Uterus (tissue), 4 donors: ENCODE results near the gene FXYD6. TPM values are rescaled to one million over a fixed set of nuclear protein-coding genes. Genes with fewer than 3 reads are reported as not detected.

Source experiments
- DNase-seq, 2 donors: peaks; one replicate each; pipeline ENCODE4 v3.0.0-alpha.2; 2019 to 2020
- H3K27ac ChIP-seq, 2 donors: fragments of 200-600 bp; sonication (generic); 1 replicate in 1 of 2; 2 replicates in 1 of 2; pipeline ENCODE4 v1.5.1; 2016 to 2018
- H3K27me3 ChIP-seq, 2 donors: fragments of 200-600 bp; sonication (generic); one replicate each; pipeline ENCODE4 v1.5.1; 2018 to 2019; ENCODE audit warnings: control low read depth in 1 of 2
- H3K36me3 ChIP-seq, 2 donors: fragments of 200-600 bp; sonication (generic); one replicate each; pipeline ENCODE4 v1.5.1; 2019; ENCODE audit warnings: control low read depth in 1 of 2
- H3K4me1 ChIP-seq, 2 donors: fragments of 200-600 bp; sonication (generic); one replicate each; pipeline ENCODE4 v1.5.1; 2018 to 2019; ENCODE audit warnings: control low read depth in 1 of 2
- H3K4me3 ChIP-seq, 2 donors: fragments of 200-600 bp; sonication (generic); 1 replicate in 1 of 2; 2 replicates in 1 of 2; pipeline ENCODE4 v1.5.1; 2018 to 2019; ENCODE audit warnings: mild to moderate bottlenecking in 1 of 2
- H3K9me3 ChIP-seq, 2 donors: fragments of 200-600 bp; sonication (generic); one replicate each; pipeline ENCODE4 v1.5.1; 2019; ENCODE audit warnings: control low read depth in 1 of 2
- POLR2A ChIP-seq, 2 donors: fragments of 450-650 bp; IDR thresholded peaks; one replicate each; pipeline ENCODE4 v1.6.1; 2016; ENCODE audit warnings: antibody characterized with exemption in 2 of 2, mild to moderate bottlenecking in 1 of 2, moderate library complexity in 1 of 2
- intact Hi-C: fragments of 100-400 bp; cut with DNase I; formaldehyde crosslinking; loops from one replicate; pipeline ENCODE4 v1.15.1; 2023; ENCODE audit warnings: low total_unique reads
- total RNA-seq, 4 donors: library from RNA; depleted of rRNA in 3 of 4; stranded (reverse); fragments of >200 nt in 3 of 4; gene quantifications; one replicate each; pipeline versions ENCODE4 v1.1.0 to v1.2.4, GENCODE V29; 2014 to 2023
- TF ChIP-seq, protein P1 (sequence below), 4 experiments: fragments of 200-600 bp in 2 of 4; fragments of 450-650 bp in 2 of 4; sonication (generic) in 2 of 4; IDR thresholded peaks; one replicate each; pipeline ENCODE4 v1.5.1; 2016 to 2019; ENCODE audit warnings: antibody characterized with exemption in 4 of 4, mild to moderate bottlenecking in 2 of 4, moderate library complexity in 1 of 4
- donor health status: DM: yes; HTN: yes; CAD: no.

FXYD6 gene
- total RNA-seq, 4 donors from 2014 or later, result 85.3 to 307 (median 192) TPM

DNA sequence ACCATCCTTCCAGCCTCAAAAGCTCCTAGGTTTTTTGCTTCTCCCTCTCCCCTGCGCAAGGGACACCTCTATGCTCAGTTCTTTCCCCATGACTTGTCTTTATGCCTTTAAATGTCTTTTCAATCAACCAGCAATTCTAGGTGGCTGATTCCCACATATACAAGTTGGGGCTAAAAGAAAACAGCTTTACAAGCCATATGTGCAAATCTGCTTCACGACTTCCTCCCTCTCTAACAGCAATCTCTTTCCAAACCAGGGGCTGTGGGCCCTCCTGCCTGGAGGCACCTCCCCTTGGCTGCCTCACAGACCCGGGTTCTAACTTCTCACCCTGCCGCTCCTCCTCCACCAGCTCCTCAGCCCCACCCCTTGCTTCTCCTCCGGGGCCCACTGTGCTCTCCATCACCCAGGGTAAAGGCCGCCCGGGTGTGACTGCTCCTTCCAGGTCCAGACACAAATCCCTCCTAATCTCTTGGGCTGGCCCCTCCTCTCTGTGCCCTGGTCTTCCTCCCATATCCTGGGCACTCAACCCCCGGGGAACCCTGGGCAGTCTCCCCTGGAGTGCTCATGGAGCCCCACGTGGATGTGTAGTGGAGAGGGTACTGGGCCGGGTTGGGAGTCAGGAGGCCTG, 38.6 kb upstream of the FXYD6 start:
- intact Hi-C loops, result no loop called here
- H3K4me3 ChIP-seq, result no peak overlapping the region
- no peaks in the 10 kb centered on the region for H3K9me3 ChIP-seq
- peak in 1 of 2 donors; percentile 7 for DNase-seq
- no peaks in the 10 kb centered on the region for H3K4me1 ChIP-seq
- H3K36me3 ChIP-seq, result no peaks in the 10 kb centered on the region
- H3K27ac ChIP-seq, result no peak overlapping the region
- TF ChIP-seq, protein P1, sequence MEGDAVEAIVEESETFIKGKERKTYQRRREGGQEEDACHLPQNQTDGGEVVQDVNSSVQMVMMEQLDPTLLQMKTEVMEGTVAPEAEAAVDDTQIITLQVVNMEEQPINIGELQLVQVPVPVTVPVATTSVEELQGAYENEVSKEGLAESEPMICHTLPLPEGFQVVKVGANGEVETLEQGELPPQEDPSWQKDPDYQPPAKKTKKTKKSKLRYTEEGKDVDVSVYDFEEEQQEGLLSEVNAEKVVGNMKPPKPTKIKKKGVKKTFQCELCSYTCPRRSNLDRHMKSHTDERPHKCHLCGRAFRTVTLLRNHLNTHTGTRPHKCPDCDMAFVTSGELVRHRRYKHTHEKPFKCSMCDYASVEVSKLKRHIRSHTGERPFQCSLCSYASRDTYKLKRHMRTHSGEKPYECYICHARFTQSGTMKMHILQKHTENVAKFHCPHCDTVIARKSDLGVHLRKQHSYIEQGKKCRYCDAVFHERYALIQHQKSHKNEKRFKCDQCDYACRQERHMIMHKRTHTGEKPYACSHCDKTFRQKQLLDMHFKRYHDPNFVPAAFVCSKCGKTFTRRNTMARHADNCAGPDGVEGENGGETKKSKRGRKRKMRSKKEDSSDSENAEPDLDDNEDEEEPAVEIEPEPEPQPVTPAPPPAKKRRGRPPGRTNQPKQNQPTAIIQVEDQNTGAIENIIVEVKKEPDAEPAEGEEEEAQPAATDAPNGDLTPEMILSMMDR (IDR thresholded peaks at IDR 0.05), result no peak
- no peak for TF ChIP-seq POLR2A (IDR thresholded peaks at IDR 0.05)
- no peaks in the 10 kb centered on the region for H3K27me3 ChIP-seq

DNA sequence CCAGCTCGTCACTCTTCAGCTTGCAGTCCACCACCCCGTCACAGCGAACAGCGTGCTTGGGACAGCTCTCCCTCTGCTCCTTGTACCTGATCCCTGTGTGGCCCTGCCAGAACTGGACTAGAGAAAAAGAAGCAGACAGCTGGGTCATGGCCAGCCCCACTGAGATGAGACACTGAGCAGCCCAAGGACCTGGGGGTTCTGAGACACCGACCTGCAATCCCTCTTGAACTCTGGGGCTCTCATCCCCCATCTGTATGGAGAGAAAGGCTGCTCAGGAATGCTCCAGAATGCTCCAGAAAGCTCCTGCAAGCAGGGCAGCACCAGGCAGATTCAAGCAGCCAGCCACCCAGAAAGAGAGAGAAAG, 37.9 kb upstream of the FXYD6 start:
- no peak overlapping the region for H3K4me3 ChIP-seq
- H3K9me3 ChIP-seq, result no peaks in the 10 kb centered on the region
- no peak overlapping the region for H3K27ac ChIP-seq
- peak in 1 of 2 donors; percentile 9 for DNase-seq
- no peaks in the 10 kb centered on the region for H3K27me3 ChIP-seq
- no peaks in the 10 kb centered on the region for H3K36me3 ChIP-seq
- TF ChIP-seq POLR2A (IDR thresholded peaks at IDR 0.05), result no peak
- TF ChIP-seq, protein P1 (IDR thresholded peaks at IDR 0.05), result no peak
- intact Hi-C loops, result no loop called here
- no peaks in the 10 kb centered on the region for H3K4me1 ChIP-seq

DNA sequence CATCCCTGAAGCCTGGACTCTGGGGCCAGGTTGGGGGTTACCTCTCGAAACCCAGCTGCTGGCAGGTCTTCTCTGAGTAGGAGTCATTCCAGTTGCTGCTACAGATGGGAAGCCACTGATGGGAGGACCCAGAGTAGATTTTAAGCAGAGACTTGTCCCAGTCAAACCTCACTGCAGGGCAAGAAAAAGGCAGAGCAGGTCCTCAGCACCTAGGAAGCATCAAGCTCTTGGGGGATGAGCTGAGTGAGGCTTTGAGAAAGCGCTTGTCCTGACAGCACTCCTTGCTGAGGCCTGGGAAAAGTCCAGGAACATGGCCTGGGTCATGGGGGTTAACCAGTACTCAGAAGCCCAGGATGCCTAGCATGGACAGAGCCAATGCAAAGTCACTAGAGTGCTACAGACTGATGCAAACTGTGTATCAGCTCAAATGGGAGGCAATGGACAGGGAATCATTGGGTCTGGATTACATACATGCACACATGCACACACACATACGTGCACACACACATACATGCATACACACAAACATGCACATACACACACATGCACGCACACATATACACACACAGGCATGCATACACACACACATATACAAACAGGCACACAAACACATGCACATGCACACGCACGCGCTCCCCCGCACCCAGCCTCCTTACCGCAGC, 37.4 kb upstream of the FXYD6 start:
- Histone ChIP-seq H3K9me3 (no peaks in the 10 kb centered on the region), H3K4me1 (no peaks in the 10 kb centered on the region), H3K4me3 (no peak overlapping the region), H3K36me3 (no peaks in the 10 kb centered on the region), H3K27me3 (no peaks in the 10 kb centered on the region), H3K27ac (no peak overlapping the region)
- TF ChIP-seq, protein P1 (IDR thresholded peaks at IDR 0.05), result no peak
- no peak for TF ChIP-seq POLR2A (IDR thresholded peaks at IDR 0.05)
- intact Hi-C loops, result no loop called here
- no peak for DNase-seq

DNA sequence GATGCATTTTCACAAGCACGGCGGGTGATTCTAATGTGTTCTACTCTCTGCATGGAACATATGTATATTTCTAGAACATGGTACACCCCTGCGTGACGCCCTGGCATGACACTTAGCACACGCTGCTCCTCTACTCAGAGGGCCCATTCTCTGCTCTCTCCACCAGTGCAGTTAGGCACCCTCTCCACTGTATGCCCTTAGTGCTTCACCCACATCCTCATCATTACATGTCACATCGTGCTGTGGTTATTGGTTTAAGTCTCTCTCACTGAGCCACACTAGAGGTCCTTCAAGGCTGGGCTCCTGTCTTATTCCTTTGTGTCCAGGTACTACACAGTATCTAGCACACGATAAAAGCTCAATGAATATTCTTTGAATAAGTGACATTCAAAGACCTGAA, 36.0 kb upstream of the FXYD6 start:
- no peaks in the 10 kb centered on the region for H3K9me3 ChIP-seq
- H3K4me1 ChIP-seq, result no peaks in the 10 kb centered on the region
- H3K27ac ChIP-seq, result no peak overlapping the region
- TF ChIP-seq, protein P1 (IDR thresholded peaks at IDR 0.05), result no peak
- no peak for TF ChIP-seq POLR2A (IDR thresholded peaks at IDR 0.05)
- intact Hi-C loops, result no loop called here
- no peaks in the 10 kb centered on the region for H3K27me3 ChIP-seq
- H3K36me3 ChIP-seq, result no peaks in the 10 kb centered on the region
- no peak overlapping the region for H3K4me3 ChIP-seq
- no peak for DNase-seq

DNA sequence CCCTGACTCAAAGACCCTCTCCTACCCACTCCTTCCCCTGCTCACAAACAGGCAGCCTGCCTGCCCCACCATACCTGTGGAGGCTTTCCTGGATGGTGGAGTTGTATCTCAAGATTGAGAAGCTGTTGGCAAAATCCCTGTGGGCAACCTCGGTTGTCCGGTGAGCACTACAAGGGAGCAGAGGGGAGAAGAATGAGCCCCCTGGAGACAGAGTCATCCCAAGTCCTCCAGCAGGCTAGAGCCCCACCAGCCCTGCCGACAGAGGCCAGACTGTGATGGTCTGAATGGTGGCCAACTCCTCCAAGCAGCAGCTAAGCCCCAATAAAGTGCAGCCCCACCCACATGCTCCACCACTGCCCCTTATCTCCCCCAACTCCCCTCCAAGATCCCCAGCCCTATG, 35.2 kb upstream of the FXYD6 start:
- no peaks in the 10 kb centered on the region for H3K4me1 ChIP-seq
- no peak overlapping the region for H3K27ac ChIP-seq
- H3K9me3 ChIP-seq, result no peaks in the 10 kb centered on the region
- H3K36me3 ChIP-seq, result no peaks in the 10 kb centered on the region
- intact Hi-C loops, result no loop called here
- no peaks in the 10 kb centered on the region for H3K27me3 ChIP-seq
- TF ChIP-seq, protein P1 (IDR thresholded peaks at IDR 0.05), result no peak
- TF ChIP-seq POLR2A (IDR thresholded peaks at IDR 0.05), result no peak
- H3K4me3 ChIP-seq, result no peak overlapping the region
- DNase-seq, result no peak
